GM12878 (cell line): ENCODE results near the gene RPUSD2. TPM values are rescaled to one million over a fixed set of nuclear protein-coding genes. Genes with fewer than 3 reads are reported as not detected.

Experiments
- BCL11A ChIP-seq: IDR thresholded peaks from 2 replicates; pipeline ENCODE4 v1.6.1; 2011; ENCODE audit warnings: low read depth, low read length
- BRCA1 ChIP-seq: IDR thresholded peaks from 2 replicates; pipeline ENCODE4 v1.6.1; 2011; ENCODE audit warnings: low read depth, low read length, improper control_type of control experiment
- E2F4 ChIP-seq: IDR thresholded peaks from 2 replicates; pipeline ENCODE4 v1.6.1; 2012; ENCODE audit warnings: low read depth, low read length, improper control_type of control experiment
- EP300 ChIP-seq, 2 experiments: fragments of 150-350 bp in 1 of 2; IDR thresholded peaks; 2 replicates each; pipeline ENCODE4 v1.6.1; 2011 to 2012; ENCODE audit warnings: low read depth in 2 of 2, low read length in 2 of 2, borderline replicate concordance in 1 of 2, improper control_type of control experiment in 1 of 2, inconsistent platforms in 1 of 2; ENCODE audit not compliant: control insufficient read depth in 1 of 2
- HDAC6 ChIP-seq: fragments of 200-600 bp; sonication (generic); IDR thresholded peaks from one replicate; pipeline ENCODE4 v1.8.0; 2017; ENCODE audit warnings: antibody characterized with exemption; ENCODE audit not compliant: unreplicated experiment
- MAX ChIP-seq: IDR thresholded peaks from 2 replicates; pipeline ENCODE4 v1.6.1; 2012; ENCODE audit warnings: low read depth, low read length, improper control_type of control experiment
- MXI1 ChIP-seq: fragments of 150-350 bp; IDR thresholded peaks from 2 replicates; pipeline ENCODE4 v1.6.1; 2011; ENCODE audit warnings: low read depth, mild to moderate bottlenecking, inconsistent platforms, low read length, improper control_type of control experiment
- RELA ChIP-seq: fragments of 450-650 bp; IDR thresholded peaks from 2 replicates; pipeline ENCODE4 v1.8.0; 2014; ENCODE audit warnings: borderline replicate concordance; ENCODE audit not compliant: partially characterized antibody
- RFX5 ChIP-seq: IDR thresholded peaks from 2 replicates; pipeline ENCODE4 v1.6.1; 2011; ENCODE audit warnings: low read depth, low read length, improper control_type of control experiment
- RUNX3 ChIP-seq: IDR thresholded peaks from 2 replicates; pipeline ENCODE4 v1.6.1; 2012; ENCODE audit warnings: low read length, inconsistent platforms
- TAF1 ChIP-seq: IDR thresholded peaks from 2 replicates; pipeline ENCODE4 v1.6.1; 2011; ENCODE audit warnings: mild to moderate bottlenecking, low read depth, low read length, borderline replicate concordance
- ZBTB33 ChIP-seq: fragments of 450-650 bp; IDR thresholded peaks from 2 replicates; pipeline ENCODE4 v1.6.1; 2017; ENCODE audit warnings: mild to moderate bottlenecking
- ZBTB40 ChIP-seq: fragments of 450-650 bp; IDR thresholded peaks from 2 replicates; pipeline ENCODE4 v1.6.1; 2016; ENCODE audit warnings: mild to moderate bottlenecking, moderate library complexity, borderline replicate concordance
- ZNF207 ChIP-seq: fragments of 450-650 bp; IDR thresholded peaks from 2 replicates; pipeline ENCODE4 v1.6.1; 2014; ENCODE audit warnings: antibody characterized with exemption, mild to moderate bottlenecking, borderline replicate concordance
- ZNF622 ChIP-seq: fragments of 450-650 bp; IDR thresholded peaks from 2 replicates; pipeline ENCODE4 v1.6.1; 2017; ENCODE audit warnings: mild to moderate bottlenecking, inconsistent platforms
- polyA plus RNA-seq, 11 experiments: library from polyadenylated mRNA; depleted of rRNA in 4 of 11; unstranded in 6 of 11; stranded (reverse) in 5 of 11; fragments of >200 nt; fragmentation: Nextera tagmentation in 4 of 11; fragmentation: Illumina TruSeq in 1 of 11; extraction: Ambion mirVana in 4 of 11; extraction: Trizol in 1 of 11; gene quantifications; 1 replicate in 1 of 11; 2 replicates in 10 of 11; pipeline versions ENCODE4 v1.2.1 to v1.2.3, GENCODE V29; 2011 to 2016; ENCODE audit warnings: inconsistent platforms in 2 of 11, missing spikeins in 2 of 11, low read depth in 1 of 11
- total RNA-seq, 4 experiments: library from RNA; depleted of rRNA in 3 of 4; stranded (reverse); fragments of >200 nt in 3 of 4; fragmentation: Illumina TruSeq in 1 of 4; extraction: Trizol in 1 of 4; gene quantifications; 2 replicates each; pipeline versions ENCODE4 v1.2.1 to v1.2.3, GENCODE V29; 2013 to 2021
- TF ChIP-seq, protein P1 (sequence below): fragments of 150-350 bp; IDR thresholded peaks from 2 replicates; pipeline ENCODE4 v1.6.1; 2014; ENCODE audit warnings: mild to moderate bottlenecking, low read depth, low read length
- TF ChIP-seq, protein P2 (sequence below): fragments of 450-650 bp; IDR thresholded peaks from 2 replicates; pipeline ENCODE4 v1.6.1; 2018; ENCODE audit warnings: borderline replicate concordance, mild to moderate bottlenecking; ENCODE audit not compliant: partially characterized antibody

The RPUSD2 gene
- total and polyA plus RNA-seq, 10 of the 15 experiments (the other 5 are each of a cell fraction or from before 2014, with no cell fraction given): 4.0 to 33.3 (median 18.5) TPM

GRCh38 chr15:40569129-40569953, at the start of gene RPUSD2 (continued):
- TF ChIP-seq RUNX3 (peak; percentile 86), RFX5 (peak; percentile 67; the same call in 1 of the 2 replicates), ZNF622 (no peak), MAX (peak; percentile 92), ZBTB40 (peak; percentile 30; the same call in 1 of the 2 replicates), TAF1 (peak; percentile 69; the same call in 1 of the 2 replicates), BRCA1 (no peak), HDAC6 (no peak), E2F4 (0 out of 2 replicates have a peak, but pooled peaks have one; percentile 58), ZBTB33 (no peak), BCL11A (no peak), RELA (no peak), EP300 (IDR thresholded peaks at IDR 0.05; ENCODE audit: borderline replicate concordance in 1 of 2, control insufficient read depth in 1 of 2, low read depth in 2 of 2, low read length in 2 of 2) (no peak), ZNF207 (peak; percentile 62; the same call in 1 of the 2 replicates), MXI1 (peak; percentile 97)
- TF ChIP-seq, protein P1, sequence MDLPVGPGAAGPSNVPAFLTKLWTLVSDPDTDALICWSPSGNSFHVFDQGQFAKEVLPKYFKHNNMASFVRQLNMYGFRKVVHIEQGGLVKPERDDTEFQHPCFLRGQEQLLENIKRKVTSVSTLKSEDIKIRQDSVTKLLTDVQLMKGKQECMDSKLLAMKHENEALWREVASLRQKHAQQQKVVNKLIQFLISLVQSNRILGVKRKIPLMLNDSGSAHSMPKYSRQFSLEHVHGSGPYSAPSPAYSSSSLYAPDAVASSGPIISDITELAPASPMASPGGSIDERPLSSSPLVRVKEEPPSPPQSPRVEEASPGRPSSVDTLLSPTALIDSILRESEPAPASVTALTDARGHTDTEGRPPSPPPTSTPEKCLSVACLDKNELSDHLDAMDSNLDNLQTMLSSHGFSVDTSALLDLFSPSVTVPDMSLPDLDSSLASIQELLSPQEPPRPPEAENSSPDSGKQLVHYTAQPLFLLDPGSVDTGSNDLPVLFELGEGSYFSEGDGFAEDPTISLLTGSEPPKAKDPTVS: no peak
- TF ChIP-seq, protein P2, sequence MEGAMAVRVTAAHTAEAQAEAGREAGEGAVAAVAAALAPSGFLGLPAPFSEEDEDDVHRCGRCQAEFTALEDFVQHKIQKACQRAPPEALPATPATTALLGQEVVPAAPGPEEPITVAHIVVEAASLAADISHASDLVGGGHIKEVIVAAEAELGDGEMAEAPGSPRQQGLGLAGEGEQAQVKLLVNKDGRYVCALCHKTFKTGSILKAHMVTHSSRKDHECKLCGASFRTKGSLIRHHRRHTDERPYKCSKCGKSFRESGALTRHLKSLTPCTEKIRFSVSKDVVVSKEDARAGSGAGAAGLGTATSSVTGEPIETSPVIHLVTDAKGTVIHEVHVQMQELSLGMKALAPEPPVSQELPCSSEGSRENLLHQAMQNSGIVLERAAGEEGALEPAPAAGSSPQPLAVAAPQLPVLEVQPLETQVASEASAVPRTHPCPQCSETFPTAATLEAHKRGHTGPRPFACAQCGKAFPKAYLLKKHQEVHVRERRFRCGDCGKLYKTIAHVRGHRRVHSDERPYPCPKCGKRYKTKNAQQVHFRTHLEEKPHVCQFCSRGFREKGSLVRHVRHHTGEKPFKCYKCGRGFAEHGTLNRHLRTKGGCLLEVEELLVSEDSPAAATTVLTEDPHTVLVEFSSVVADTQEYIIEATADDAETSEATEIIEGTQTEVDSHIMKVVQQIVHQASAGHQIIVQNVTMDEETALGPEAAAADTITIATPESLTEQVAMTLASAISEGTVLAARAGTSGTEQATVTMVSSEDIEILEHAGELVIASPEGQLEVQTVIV: no peak
